ENCODE measurements around the gene ROPN1B.

Gene ROPN1B

GRCh38 chr3:126005951-126006350, 37.0 kb downstream of the ROPN1B start:
- DNase-seq, result no peak

DNA sequence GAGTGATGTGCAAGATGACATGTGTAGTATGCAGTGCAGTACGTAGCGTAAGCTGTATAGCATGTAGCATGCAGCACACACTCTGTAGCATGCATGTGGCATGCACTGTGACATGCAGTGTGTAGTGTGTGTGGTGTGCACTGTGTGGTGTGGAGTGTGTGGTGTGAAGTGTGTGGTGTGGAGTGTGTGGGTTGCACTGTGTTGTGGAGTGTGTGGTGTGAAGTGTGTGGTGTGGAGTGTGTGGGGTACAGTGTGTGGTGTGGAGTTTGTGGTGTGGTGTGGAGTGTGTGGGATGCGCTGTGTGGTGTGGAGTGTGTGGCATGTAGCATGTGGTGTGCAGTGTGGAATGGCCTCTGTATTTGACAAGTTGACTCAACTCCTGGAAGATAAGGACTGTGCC, 39.2 kb downstream of the ROPN1B start:
- DNase-seq, result no peak

GRCh38 chr3:126009181-126009580, 40.2 kb downstream of the ROPN1B start:
- no peak for DNase-seq

DNA sequence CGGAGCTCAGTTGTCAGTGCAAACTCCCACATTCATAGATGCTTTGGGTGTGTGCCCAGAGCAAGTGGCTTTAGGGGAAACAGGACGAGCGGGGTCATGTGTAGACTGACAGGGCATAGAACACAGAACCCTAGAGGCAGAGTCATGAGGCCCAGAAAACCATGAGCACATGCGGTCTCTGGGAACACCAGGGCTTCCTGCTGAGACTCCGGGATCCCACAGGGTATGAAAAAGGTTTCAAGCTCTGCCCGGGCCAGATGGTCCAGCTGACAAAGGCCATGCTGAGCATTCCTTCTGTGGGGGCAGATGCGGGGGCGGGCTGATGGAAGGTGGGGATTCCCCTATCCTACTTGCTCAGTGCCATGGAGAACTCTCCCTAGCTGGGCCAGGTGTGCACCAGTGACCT, 44.8 kb downstream of the ROPN1B start:
- no peak for DNase-seq

- no peak for DNase-seq
Measured at GRCh38 chr3:126014252-126014651, 45.3 kb downstream of the ROPN1B start.

GRCh38 chr3:126015075-126015474, 46.1 kb downstream of the ROPN1B start:
- DNase-seq, result no peak

DNA sequence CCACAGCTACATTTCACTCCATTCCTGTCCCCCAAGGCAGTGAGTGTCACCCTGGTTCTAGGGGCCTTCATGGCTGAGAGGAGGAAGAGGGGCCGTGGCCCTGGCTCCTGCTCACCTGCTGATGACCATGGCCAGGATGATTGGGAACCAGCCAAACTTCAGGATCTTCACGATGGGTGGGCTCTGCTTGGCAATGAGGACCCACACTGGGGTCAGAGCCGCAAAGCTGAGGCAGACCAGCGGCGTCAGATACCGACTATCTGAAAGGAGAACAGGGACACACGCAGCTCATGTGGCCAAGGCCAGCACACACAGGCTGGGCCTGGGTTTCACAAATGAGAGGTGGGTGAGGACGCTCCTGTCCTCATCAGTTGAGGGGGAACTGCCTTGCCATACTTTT, 47.6 kb downstream of the ROPN1B start:
- DNase-seq, result no peak

- DNase-seq, result no peak
Measured at GRCh38 chr3:126017362-126017761, 48.4 kb downstream of the ROPN1B start.

GRCh38 chr3:126018545-126018944, 49.6 kb downstream of the ROPN1B start:
- no peak for DNase-seq

DNA sequence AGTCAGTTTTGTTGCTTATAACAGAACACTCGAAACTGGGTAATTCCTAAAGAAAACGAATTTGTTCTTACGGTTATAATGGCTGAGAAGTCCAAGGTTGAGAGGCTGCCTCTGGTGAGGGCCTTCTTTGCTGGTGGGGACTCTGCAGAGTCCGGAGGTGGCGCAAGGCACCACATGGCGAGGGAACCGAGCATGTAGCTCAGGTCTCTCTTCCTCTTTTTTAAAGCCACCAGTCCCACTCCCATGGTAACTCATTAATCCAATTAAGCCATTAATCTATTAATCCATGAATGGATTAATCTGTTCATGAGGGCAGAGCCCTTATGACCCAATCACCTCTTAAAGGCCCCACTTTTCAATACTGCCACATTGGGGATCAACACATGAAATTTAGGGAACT, 50.0 kb downstream of the ROPN1B start:
- no peak for DNase-seq

DNA sequence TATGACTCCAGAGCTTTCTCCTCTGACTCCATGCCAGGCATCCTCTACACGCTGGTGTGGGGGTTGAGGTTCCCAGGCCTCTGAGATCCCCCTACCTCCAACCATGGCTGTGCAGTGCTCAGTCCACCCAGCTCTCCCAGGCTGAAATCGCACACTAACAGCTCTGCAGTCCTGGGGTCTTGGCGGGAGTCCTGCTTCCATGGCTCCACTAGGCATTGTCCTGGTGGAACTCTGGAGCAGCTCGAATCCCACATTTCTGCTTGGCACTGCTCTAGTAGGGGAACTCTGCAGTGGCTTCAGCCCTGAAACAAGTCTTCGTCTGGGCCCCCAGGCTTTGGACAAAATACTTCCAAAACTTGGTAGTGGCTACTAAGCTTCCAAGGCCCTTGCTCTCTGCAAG, 50.7 kb downstream of the ROPN1B start:
- DNase-seq, result no peak

DNA sequence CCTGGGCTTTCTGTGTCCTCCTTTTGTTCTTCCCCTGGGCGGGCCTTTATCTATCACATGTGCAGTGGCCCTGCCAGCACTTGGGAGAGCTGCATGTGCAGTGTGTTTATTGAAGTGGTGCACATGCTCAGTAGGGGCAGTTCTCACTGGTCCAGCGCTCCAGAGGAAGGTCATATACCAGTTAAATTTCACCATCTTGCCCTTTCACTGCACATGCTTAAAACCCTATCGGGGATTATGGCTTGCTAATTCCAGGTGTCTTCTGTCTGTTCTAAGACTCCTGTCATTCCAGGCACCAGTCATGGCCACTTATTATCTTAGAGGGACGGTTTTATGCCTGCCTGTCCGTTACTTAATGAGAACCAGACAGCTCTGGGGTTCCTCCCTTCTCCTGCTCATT, 52.2 kb downstream of the ROPN1B start:
- DNase-seq, result no peak

- DNase-seq, result no peak
Measured at GRCh38 chr3:126021702-126022101, 52.7 kb downstream of the ROPN1B start.

GRCh38 chr3:126022741-126023359, 53.9 kb downstream of the ROPN1B start:
- no peak for DNase-seq

DNA sequence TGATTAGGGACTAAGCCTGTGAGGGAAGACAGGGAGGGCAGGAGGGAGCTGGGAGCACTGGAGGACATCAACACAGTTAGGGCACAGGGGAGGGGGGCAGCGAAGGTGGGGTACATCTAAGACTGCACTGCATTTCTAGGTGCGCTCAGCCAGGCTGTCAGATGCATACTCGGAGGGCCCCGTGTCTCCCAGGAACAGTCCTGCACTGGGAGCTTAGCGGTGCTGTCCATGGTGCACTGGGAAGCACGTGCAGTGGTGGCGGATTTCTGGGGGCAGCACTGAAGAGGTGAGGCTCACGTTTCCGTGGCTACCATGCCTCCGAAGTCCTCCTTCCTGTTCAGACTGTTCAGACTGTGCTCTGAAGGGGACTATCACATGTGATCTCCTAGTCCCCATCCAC, 54.4 kb downstream of the ROPN1B start:
- no peak for DNase-seq

DNA sequence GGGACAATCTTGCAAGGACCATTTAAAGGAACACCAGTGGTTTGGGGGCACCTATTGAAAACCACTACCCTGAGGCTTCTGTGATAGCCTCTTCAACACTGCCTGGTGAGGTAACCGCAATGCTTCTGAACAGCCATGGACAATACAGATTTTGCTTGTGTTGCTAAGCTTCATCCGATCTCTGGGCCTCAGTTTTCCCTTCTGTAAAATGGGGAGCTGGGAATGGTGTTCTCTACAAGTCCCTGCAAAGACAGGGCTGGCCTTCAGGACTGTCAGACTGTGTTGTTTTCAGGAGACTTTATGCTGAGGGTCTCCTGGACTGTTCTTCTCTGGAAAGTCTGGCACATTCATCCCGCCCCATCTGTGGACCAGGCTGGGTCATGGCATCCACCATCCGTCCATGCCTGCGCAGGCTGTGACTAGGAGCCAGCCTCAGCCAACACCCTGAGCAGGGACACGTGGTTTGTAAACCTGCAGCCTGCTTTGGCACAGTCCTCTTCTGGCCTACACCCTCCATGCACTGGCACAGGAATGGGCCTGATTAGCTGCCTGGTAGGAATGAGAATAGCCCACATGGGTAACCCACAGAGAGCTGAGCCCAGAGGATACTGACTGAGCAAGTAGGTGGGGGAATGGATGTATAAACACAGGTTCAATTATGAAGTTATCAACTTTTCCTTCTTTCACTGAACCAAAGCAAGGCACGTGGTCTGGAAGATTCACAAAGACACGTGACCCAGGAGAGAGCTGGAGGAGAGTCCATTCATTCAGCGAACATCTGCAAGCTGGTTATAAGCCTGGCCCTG, 55.3 kb downstream of the ROPN1B start:
- DNase-seq, result no peak

DNA sequence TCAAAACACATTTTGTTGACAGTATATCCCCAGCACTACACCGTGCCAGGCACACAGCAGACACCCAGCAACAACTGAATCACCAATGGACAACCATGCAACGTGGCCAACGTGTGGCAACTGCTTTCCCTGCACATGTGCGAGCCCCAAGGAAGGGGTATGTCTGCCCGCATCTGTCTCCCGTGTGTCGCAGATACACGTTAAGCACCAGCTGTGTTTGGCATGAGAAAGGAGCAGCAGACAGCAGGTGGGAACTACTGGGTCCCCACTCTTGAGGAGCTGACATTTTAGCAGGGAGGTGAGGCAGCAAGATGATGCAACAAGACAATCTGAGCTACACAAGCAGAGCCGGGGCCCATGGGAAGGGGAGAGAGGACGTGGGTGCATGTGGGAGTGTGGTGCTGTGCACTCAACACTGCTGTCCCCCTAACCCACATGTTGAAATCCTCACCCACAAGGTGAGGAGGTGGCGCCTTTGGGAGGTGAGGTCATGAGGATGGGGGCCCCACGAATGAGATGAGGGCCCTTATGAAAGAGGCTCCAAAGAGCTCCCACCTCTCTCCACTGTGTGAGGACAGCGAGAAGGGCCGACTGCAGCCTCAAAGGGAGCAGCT, 56.2 kb downstream of the ROPN1B start:
- DNase-seq, result no peak

DNA sequence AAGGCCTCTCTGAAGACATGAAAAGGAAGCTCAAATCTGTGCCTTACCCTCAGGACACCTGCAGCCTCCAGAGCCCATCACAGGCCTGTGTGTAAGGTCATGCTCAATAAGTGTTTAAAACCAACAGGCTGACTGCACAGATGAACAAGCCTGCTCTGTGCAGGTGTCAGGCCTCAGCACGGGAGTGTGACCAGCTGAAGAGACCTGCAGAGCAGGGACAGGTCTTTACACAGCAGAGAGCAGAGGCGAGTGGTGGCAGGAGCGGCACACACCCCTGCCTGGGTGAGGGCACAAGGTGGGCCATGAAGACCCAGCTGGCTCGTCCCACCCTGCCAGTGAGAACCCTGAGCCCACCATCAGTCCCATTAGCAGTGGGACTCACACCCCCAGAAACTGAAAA, 56.9 kb downstream of the ROPN1B start:
- no peak for DNase-seq

- no peak for DNase-seq
Measured at GRCh38 chr3:126026277-126026751, 57.3 kb downstream of the ROPN1B start.

DNA sequence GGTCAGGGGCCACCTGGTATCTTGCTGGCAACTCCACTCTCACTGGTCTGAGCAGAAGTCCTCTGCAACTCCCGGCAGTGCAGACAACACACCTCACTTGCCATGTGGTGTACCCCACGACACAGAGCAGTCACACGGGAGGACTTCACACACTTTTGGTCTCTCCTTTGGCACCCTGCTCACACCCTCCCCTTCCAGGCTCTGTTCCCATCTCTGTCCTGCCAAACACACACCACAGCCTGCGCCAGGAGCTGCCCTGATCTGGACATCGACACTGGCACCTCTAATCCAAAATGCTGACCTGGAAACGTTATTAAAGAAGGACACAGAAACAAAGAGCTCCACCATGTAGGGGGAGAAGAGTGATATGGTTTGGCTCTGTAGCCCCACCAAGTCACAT, 57.8 kb downstream of the ROPN1B start:
- no peak for DNase-seq

GRCh38 chr3:126028096-126028495, 59.1 kb downstream of the ROPN1B start:
- DNase-seq, result no peak

DNA sequence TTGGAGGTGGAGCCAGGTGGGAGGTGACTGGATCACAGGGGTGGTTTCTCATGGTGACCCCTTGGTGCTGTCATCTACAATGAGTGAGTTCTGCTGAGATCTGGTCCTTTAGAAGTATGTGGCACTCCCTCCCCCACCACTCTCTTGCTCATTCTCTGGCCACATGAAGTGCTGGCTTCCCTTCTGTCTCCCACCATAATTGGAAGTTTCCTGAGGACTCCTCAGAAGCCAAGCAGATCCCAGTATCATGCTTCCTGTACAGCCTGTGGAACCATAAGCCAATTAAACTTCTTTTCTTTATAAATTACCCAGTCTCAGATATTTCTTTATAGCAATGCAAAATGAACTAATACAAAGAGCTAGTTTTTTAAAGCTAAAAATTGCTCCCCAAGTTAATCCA, 60.3 kb downstream of the ROPN1B start:
- no peak for DNase-seq

DNA sequence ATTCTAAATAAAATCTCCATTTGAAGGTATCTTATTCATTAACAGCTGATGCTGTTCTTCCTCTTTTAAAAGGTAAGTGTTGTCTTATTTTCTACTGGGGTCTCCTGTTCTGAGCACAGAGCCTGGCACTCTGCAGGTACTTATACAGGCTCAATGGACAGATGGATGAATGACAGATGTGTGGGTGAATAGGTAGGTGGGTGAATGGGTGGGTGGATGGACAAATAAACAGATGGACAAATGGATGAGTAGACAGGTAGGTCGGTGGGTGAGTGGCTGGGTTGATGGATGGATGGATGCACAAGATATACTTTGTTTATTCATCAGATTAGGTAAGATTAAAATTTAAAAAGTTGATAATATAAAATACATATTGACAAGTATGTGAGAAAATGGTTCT, 61.5 kb downstream of the ROPN1B start:
- no peak for DNase-seq

- DNase-seq, result no peak
Measured at GRCh38 chr3:126031981-126032471, 63.0 kb downstream of the ROPN1B start.

All from stimulated activated CD4-positive, alpha-beta T cell treated with anti-CD3 and anti-CD28 coated beads, Interleukin-1b, Interleukin-23, amount 100 ng/mL, for 48 hours (primary cell).